ENCODE measurements around the gene POTEC. TPM values are rescaled to one million over a fixed set of nuclear protein-coding genes. Genes with fewer than 3 reads are reported as not detected.

POTEC gene
- total RNA-seq, 1 experiment from 2014 or later, result not detected

Other genes starting within 250 kb of the POTEC start
- not detected in 2 replicates for gene ANKRD30B, start 204.6 kb upstream of the POTEC start, total RNA-seq (2022)

Data from Calu3 (cell line).